RPMI7951 (cell line): ENCODE results near the gene OR5AK2. TPM values are rescaled to one million over a fixed set of nuclear protein-coding genes. Genes with fewer than 3 reads are reported as not detected.
"Not testable (repeated sequence)": the region's sequence is repeated elsewhere in the genome, so short reads cannot be mapped to it uniquely, and the experiment has no call there.

Source experiments
- DNase-seq: peaks from one replicate; pipeline ENCODE4 v3.0.0-alpha.2; 2012; ENCODE audit warnings: low read depth
- total RNA-seq: library from RNA; depleted of rRNA; stranded (reverse); fragments of >200 nt; shearing (Covaris generic); gene quantifications from 2 replicates; pipeline ENCODE4 v1.2.3, GENCODE V29; 2014; rRNA removed

Gene OR5AK2, protein sequence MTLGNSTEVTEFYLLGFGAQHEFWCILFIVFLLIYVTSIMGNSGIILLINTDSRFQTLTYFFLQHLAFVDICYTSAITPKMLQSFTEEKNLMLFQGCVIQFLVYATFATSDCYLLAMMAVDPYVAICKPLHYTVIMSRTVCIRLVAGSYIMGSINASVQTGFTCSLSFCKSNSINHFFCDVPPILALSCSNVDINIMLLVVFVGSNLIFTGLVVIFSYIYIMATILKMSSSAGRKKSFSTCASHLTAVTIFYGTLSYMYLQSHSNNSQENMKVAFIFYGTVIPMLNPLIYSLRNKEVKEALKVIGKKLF
- not detected in 2 replicates for total RNA-seq

DNA sequence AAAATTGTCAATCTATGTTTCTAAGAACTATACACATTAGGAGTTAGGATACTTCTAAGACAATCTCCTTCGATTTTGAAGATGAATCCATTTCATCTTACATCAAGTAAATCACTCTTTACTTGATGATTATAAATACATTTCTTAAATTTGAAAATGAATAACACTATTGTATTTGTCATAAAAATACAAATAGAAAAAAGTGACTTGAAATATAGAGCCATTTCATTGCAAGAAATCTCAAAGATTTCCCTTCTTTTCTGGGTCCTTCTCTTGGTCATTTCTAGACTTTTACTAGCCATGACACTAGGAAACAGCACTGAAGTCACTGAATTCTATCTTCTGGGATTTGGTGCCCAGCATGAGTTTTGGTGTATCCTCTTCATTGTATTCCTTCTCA is at the start of gene OR5AK2:
Gene OR5AK2 (plus strand): TSS at position 301 of the 400 bp plus-strand sequence. CDS start 0 bp downstream, at position 301.
- DNase-seq: no peak

- not testable (repeated sequence) for DNase-seq
Measured at GRCh38 chr11:56945526-56945925, 43.2 kb upstream of the OR5AK2 start.

- DNase-seq: no peak
Measured at GRCh38 chr11:56948991-56949515, 39.7 kb upstream of the OR5AK2 start.

DNA sequence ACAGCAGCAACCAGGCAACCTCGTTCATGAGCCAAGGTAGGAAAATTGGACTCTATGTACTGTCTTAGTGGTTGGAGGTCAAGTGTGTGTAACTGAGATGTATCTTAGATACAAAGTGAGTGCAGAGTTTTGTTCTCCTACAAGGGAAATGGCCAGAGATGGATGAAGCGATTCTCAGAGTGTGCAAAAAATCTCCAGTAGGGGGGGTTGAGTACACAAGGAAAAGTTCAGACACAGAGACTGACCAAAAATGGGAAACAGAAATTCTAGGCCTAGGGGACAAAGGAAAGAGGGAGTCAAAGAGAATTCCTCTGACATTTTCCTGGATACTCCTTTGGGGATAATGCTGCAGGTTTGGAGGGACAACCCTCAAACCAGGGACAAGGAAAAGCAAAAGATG is 38.2 kb upstream of the OR5AK2 start:
- DNase-seq: no peak

DNA sequence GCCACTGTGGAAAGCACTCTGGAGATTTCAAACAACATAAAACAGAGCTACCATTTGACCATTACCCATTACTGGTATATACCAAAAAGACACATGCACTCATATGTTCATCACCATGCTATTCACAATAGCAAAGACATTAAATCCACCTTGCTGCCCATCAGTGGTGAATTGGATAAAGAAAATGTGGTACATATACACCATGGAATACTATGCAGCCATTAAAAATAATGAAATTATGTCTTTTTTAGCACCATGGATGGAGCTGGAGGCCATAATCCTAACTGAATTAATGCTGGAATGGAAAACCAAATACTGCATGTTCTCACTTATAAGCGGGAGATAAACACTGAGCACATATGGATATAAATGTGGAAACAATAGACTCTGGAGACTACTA is 34.8 kb upstream of the OR5AK2 start:
- not testable (repeated sequence) for DNase-seq

GRCh38 chr11:56961609-56962008 is 27.1 kb upstream of the OR5AK2 start:
- no peak for DNase-seq

DNA sequence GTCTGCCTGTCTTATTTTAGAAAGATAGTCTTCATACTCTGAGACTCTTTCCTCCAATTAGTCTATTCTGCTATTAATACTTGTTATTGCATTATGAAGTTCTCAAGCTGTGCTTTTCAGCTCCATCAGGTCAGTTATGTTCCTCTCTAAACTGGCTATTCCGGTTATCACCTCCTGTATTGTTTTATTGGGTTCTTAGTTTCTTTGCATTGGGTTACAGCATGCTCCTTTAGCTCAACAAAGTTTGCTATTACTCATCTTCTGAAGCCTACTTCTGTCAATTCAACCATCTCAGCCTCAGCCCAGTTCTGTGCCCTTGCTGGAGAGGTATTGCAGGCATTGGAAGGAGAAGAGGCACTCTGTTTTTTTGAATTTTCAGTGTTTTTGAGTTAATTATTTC is 21.0 kb upstream of the OR5AK2 start:
- DNase-seq: no peak

DNA sequence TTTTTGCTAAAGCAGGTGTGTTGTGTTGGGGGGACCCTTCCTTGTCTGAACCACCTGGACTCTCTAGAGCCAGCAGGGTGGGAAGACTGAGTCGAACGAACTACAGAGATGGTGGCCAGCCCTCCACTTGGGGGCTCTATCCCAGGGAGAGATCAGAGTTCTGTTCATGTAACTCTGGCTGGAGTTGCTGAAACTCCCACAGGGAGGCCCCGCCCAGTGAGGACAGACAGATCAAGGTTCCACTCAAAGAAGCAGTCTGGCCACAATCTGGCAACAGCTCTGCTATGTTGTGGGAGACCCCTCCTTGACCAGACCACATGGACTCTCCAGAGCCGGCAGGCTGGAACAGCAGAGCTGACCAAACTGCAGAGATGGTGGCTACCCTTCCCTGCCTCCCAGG is 20.2 kb upstream of the OR5AK2 start:
- DNase-seq: no peak

- no peak for DNase-seq
Measured at GRCh38 chr11:56977314-56977713, 11.4 kb upstream of the OR5AK2 start.

DNA sequence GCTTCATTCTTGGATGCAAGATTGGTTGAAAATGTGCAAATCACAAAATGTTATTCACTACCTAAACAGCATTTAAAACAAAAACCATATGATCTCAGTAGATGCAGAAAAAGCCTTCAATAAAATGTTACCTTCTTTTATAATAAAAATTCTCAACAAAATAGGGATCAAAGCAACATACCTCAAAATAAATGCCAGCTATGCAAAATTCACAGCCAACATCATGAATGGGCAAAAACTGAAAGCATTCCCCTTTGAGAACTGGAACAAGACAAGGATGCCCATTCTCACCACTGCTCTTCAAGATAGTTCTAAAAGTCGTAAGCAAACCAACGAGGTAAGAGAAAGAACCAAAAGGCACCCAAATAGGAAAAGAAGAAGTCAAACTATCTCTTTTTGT is 2.0 kb downstream of the OR5AK2 start:
- DNase-seq: no peak

DNA sequence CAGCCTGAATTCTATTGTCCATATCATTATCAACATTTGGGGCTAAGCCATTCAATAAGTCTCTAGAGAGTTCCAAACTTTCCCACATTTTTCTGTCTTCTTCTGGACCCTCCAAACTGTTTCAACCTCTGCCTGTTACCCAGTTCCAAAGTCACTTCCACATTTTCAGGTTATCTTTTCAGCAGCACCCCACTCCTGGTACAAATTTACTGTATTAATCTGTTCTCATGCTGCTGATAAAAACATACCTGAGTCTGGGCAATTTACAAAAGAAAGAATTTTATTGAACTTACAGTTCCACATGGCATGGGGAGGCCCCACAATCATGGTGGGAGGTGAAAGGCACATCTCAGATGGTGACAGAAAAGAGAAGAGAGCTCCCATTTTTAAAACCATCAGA is 5.8 kb downstream of the OR5AK2 start:
- DNase-seq: no peak

DNA sequence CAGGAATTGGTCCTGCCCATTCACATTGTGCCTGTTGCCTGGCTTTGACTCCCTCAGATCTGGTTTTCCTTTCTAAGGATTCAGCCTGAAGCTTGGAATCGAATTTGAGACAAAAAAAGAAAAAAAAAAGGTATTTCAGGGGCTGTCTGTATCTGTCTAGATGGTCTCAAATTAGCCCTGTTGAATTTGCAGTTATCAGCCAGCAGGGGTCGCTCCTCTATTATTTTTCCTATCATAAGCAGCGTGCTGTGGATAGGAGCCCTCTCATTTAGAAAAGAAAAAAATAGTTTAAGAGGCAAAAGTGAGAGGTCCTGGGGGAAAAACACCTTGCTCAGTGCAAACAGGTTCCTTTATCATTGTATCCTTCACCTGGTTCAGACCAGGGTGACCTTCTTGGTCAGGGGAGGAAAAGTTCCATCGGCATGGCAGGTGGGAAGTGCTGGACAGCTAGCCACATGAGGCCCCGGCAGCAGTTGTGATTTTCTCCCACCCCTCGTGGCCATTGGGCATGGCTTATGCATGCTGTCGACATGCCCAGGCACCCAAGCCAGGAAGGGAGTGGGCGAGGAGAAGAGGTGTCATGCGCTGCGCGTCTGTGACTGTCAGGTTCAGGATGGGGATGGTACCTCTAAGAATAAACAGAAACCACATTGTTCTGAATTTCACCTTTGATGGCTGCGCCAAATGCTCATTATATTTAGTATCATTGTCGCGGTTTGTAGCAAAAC is 13.1 kb downstream of the OR5AK2 start:
- no peak for DNase-seq

- no peak for DNase-seq
Measured at GRCh38 chr11:57008373-57008772, 19.7 kb downstream of the OR5AK2 start.

- no peak for DNase-seq
Measured at GRCh38 chr11:57015679-57016078, 27.0 kb downstream of the OR5AK2 start.

DNA sequence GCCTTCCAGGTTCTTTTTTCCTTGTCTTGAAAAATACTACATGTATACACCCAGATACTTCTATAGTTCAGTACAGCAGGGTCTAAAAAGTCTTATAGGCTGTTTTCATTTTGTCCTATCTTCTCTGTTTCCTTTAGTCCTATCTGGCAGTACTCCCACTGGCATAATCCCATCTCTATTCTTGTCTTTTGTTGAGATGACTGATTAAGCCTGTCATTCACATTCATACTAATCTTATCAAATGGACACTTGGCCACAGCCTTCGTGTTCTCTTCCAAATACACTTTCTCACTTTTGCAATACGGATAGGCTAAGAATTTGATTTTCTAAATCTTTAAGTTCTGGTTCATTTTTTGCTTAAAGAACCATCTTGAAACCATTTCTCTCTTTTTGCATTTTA is 42.8 kb downstream of the OR5AK2 start:
- no peak for DNase-seq

Other genes starting within 250 kb of the OR5AK2 start
- not detected in 2 replicates for gene OR9G4, start 240.2 kb upstream of the OR5AK2 start, total RNA-seq
- not detected in 2 replicates for gene LRRC55, start 193.0 kb downstream of the OR5AK2 start, total RNA-seq
- not detected in 2 replicates for gene APLNR, start 248.3 kb downstream of the OR5AK2 start, total RNA-seq